Esophagus squamous epithelium (tissue), 4 donors: ENCODE measurements around the gene NAV2.

Experiments used
- CTCF ChIP-seq, 6 experiments: fragments of 450-650 bp in 4 of 6; fragments of 200-600 bp in 2 of 6; sonication (generic) in 2 of 6; IDR thresholded peaks; one replicate each; pipeline ENCODE4 v1.5.1; 2016 to 2019; ENCODE audit warnings: antibody characterized with exemption in 6 of 6, mild to moderate bottlenecking in 4 of 6, moderate library complexity in 4 of 6
- POLR2A ChIP-seq, 4 donors: fragments of 450-650 bp; IDR thresholded peaks; one replicate each; pipeline ENCODE4 v1.6.1; 2017; ENCODE audit warnings: antibody characterized with exemption in 4 of 4, mild to moderate bottlenecking in 4 of 4, moderate library complexity in 3 of 4

GRCh38 chr11:20035701-20036601, 323.3 kb downstream of the NAV2 start:
- TF ChIP-seq POLR2A (IDR thresholded peaks at IDR 0.05) (no peak), CTCF (IDR thresholded peaks at IDR 0.05) (no peak)
